ENCODE data around the gene SYT9. TPM values are rescaled to one million over a fixed set of nuclear protein-coding genes. Genes with fewer than 3 reads are reported as not detected.

The SYT9 gene
- total and polyA plus RNA-seq, 2 donors (not counting 1 experiment from before 2014, with no cell fraction given): not detected

DNA sequence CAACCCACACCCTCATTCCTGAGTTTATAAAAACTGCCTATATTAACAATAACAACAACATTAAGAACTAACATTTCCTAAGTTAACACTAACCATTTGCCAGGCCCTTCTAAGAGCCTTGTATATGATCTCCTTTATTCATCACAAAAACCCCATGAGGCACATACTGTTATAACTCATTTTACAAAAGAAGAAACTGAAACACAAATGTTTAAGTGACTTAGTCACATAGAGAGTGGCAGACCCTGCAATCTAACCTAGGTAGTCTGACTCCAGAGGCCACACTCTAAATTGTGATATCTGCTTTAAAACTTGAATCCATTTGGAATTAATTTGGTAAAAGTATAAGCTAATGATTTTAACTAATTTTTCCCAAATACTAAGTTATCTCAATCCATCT is 116.1 kb downstream of the SYT9 start:
- Mint-ChIP-seq H3K27me3 (peaks cover 11% of the 10 kb centered on the region), H3K27ac (no peak overlapping the region), H3K4me1 (no peaks in the 10 kb centered on the region), H3K9me3 (ENCODE audit: insufficient read depth) (peaks cover 6% of the 10 kb centered on the region), H3K4me3 (no peak overlapping the region)
- peaks cover 0 to 8% (median 3%) of the 10 kb centered on the region in 3 donors for H3K9me3 ChIP-seq (ENCODE audit: control extremely low read depth in 1 of 3, control insufficient read depth in 2 of 3, insufficient read depth in 1 of 3, low read length in 2 of 3)
- no peak for DNase-seq
- H3K36me3 ChIP-seq (replicated peaks in 1 of 2; ENCODE audit: control extremely low read depth in 1 of 2, control insufficient read depth in 1 of 2, extremely low read depth in 1 of 2, insufficient read depth in 2 of 2, low read length in 1 of 2): no peaks in the 10 kb centered on the region
- no peaks in the 10 kb centered on the region for H3K79me2 ChIP-seq (ENCODE audit: control insufficient read depth, insufficient read depth, low read length)
- H3K27ac ChIP-seq (ENCODE audit: low read length in 2 of 2): no peak overlapping the region
- H2AFZ ChIP-seq (ENCODE audit: insufficient read depth, low read depth, low read length, poor library complexity, severe bottlenecking): no peak overlapping the region
- H3K4me3 ChIP-seq (ENCODE audit: control extremely low read depth in 1 of 5, extremely low read depth in 1 of 5, insufficient read depth in 1 of 5, low read depth in 2 of 5, low read length in 4 of 5): no peak overlapping the region
- ATAC-seq (ENCODE audit: low read depth): no peak
- POLR2A ChIA-PET: no interaction called here
- peaks cover 0 to 2% (median 0%) of the 10 kb centered on the region in 4 experiments for H3K27me3 ChIP-seq (replicated peaks in 1 of 4; ENCODE audit: control extremely low read depth in 1 of 4, control insufficient read depth in 3 of 4, insufficient read depth in 4 of 4, low read length in 3 of 4)
- no peak for TF ChIP-seq EZH2 (IDR thresholded peaks at IDR 0.05; ENCODE audit: borderline replicate concordance, insufficient read depth, low read depth, low read length, poor library complexity, severe bottlenecking)
- TF ChIP-seq, protein P1, sequence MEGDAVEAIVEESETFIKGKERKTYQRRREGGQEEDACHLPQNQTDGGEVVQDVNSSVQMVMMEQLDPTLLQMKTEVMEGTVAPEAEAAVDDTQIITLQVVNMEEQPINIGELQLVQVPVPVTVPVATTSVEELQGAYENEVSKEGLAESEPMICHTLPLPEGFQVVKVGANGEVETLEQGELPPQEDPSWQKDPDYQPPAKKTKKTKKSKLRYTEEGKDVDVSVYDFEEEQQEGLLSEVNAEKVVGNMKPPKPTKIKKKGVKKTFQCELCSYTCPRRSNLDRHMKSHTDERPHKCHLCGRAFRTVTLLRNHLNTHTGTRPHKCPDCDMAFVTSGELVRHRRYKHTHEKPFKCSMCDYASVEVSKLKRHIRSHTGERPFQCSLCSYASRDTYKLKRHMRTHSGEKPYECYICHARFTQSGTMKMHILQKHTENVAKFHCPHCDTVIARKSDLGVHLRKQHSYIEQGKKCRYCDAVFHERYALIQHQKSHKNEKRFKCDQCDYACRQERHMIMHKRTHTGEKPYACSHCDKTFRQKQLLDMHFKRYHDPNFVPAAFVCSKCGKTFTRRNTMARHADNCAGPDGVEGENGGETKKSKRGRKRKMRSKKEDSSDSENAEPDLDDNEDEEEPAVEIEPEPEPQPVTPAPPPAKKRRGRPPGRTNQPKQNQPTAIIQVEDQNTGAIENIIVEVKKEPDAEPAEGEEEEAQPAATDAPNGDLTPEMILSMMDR (IDR thresholded peaks at IDR 0.05): no peak
- intact Hi-C loops (cut with micrococcal nuclease): no loop called here
- CTCF ChIA-PET: no interaction called here
- no peaks in the 10 kb centered on the region for H3K4me1 ChIP-seq (ENCODE audit: control insufficient read depth in 2 of 2, insufficient read depth in 2 of 2, low read length in 2 of 2)
- H3K9ac ChIP-seq (ENCODE audit: low read length): no peak overlapping the region
- H3K4me2 ChIP-seq (replicated peaks; ENCODE audit: low read depth, low read length, poor library complexity, severe bottlenecking): no peak overlapping the region
- H4K20me1 ChIP-seq (ENCODE audit: control insufficient read depth, insufficient read depth, low read length, poor library complexity, severe bottlenecking): no peaks in the 10 kb centered on the region

DNA sequence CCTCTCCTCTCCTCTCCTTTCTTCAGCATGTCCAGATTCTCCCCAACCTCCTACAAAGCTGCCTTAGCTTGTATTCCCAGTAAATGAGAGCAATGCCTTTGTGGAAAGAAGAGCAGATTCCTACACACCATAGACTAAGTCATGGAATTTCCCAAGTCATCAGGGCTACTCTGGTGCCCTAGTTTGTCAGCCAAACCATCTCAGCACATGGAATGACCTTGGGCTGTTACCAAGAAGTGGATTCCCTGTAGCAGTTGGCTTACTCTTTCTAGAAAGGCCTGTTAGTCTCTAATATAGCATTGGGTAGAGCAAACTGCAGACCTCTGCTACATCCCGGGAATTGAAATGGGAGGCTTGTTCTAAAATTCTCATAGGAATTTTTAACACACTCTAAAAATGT is 124.7 kb downstream of the SYT9 start:
- no peaks in the 10 kb centered on the region for H4K20me1 ChIP-seq (ENCODE audit: control insufficient read depth, insufficient read depth, low read length, poor library complexity, severe bottlenecking)
- no peak for ATAC-seq (ENCODE audit: low read depth)
- H3K4me3 ChIP-seq (ENCODE audit: control extremely low read depth in 1 of 5, extremely low read depth in 1 of 5, insufficient read depth in 1 of 5, low read depth in 2 of 5, low read length in 4 of 5): no peak overlapping the region
- H3K36me3 ChIP-seq (replicated peaks in 1 of 2; ENCODE audit: control extremely low read depth in 1 of 2, control insufficient read depth in 1 of 2, extremely low read depth in 1 of 2, insufficient read depth in 2 of 2, low read length in 1 of 2): no peaks in the 10 kb centered on the region
- intact Hi-C loops (cut with micrococcal nuclease): no loop called here
- POLR2A ChIA-PET: no interaction called here
- no peaks in the 10 kb centered on the region for H3K4me1 ChIP-seq (ENCODE audit: control insufficient read depth in 2 of 2, insufficient read depth in 2 of 2, low read length in 2 of 2)
- H3K4me2 ChIP-seq (replicated peaks; ENCODE audit: low read depth, low read length, poor library complexity, severe bottlenecking): no peak overlapping the region
- no peak overlapping the region for H3K27ac Mint-ChIP-seq
- no peak overlapping the region for H2AFZ ChIP-seq (ENCODE audit: insufficient read depth, low read depth, low read length, poor library complexity, severe bottlenecking)
- no peak overlapping the region for H3K4me3 Mint-ChIP-seq
- H3K9ac ChIP-seq (ENCODE audit: low read length): no peak overlapping the region
- TF ChIP-seq, protein P1 (IDR thresholded peaks at IDR 0.05): no peak
- TF ChIP-seq EZH2 (IDR thresholded peaks at IDR 0.05; ENCODE audit: borderline replicate concordance, insufficient read depth, low read depth, low read length, poor library complexity, severe bottlenecking): no peak
- no peak for DNase-seq
- peaks cover 0 to 10% (median 4%) of the 10 kb centered on the region in 4 experiments for H3K27me3 ChIP-seq (replicated peaks in 1 of 4; ENCODE audit: control extremely low read depth in 1 of 4, control insufficient read depth in 3 of 4, insufficient read depth in 4 of 4, low read length in 3 of 4)
- peaks cover 1 to 8% (median 3%) of the 10 kb centered on the region in 3 donors for H3K9me3 ChIP-seq (ENCODE audit: control extremely low read depth in 1 of 3, control insufficient read depth in 2 of 3, insufficient read depth in 1 of 3, low read length in 2 of 3)
- H3K27ac ChIP-seq (ENCODE audit: low read length in 2 of 2): no peak overlapping the region
- CTCF ChIA-PET: no interaction called here
- H3K9me3 Mint-ChIP-seq (ENCODE audit: insufficient read depth): peaks cover 9% of the 10 kb centered on the region
- WGBS (ENCODE audit: insufficient coverage): no CpG with 5 or more reads among the region's 1 CpG
- peaks cover 64% of the 10 kb centered on the region for H3K27me3 Mint-ChIP-seq
- H3K4me1 Mint-ChIP-seq: no peaks in the 10 kb centered on the region
- no peaks in the 10 kb centered on the region for H3K79me2 ChIP-seq (ENCODE audit: control insufficient read depth, insufficient read depth, low read length)

All from B cell (primary cell).